Measurements from ENCODE around the gene FRMD4A.

- TF ChIP-seq, protein P1, sequence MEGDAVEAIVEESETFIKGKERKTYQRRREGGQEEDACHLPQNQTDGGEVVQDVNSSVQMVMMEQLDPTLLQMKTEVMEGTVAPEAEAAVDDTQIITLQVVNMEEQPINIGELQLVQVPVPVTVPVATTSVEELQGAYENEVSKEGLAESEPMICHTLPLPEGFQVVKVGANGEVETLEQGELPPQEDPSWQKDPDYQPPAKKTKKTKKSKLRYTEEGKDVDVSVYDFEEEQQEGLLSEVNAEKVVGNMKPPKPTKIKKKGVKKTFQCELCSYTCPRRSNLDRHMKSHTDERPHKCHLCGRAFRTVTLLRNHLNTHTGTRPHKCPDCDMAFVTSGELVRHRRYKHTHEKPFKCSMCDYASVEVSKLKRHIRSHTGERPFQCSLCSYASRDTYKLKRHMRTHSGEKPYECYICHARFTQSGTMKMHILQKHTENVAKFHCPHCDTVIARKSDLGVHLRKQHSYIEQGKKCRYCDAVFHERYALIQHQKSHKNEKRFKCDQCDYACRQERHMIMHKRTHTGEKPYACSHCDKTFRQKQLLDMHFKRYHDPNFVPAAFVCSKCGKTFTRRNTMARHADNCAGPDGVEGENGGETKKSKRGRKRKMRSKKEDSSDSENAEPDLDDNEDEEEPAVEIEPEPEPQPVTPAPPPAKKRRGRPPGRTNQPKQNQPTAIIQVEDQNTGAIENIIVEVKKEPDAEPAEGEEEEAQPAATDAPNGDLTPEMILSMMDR (IDR thresholded peaks at IDR 0.05; ENCODE audit: low read depth, low read length): no peak
- TF ChIP-seq POLR2A (IDR thresholded peaks at IDR 0.05; ENCODE audit: extremely low read depth, insufficient read length) (no peak), MAX (IDR thresholded peaks at IDR 0.05; ENCODE audit: low read depth, low read length) (no peak)
These were observed 2.2 kb upstream of the FRMD4A start for GRCh38 chr10:14332903-14333302.

Data from NB4 (cell line).